Vagina (tissue), 2 donors: ENCODE results near the gene SIGLEC14.

Experiments used
- CTCF ChIP-seq, 3 experiments: fragments of 450-650 bp in 2 of 3; fragments of 200-600 bp in 1 of 3; sonication (generic) in 1 of 3; IDR thresholded peaks; one replicate each; pipeline ENCODE4 v1.5.1; 2017 to 2019; ENCODE audit warnings: antibody characterized with exemption in 3 of 3, mild to moderate bottlenecking in 2 of 3, moderate library complexity in 2 of 3
- POLR2A ChIP-seq, 2 donors: fragments of 450-650 bp; IDR thresholded peaks; one replicate each; pipeline ENCODE4 v1.6.1; 2017; ENCODE audit warnings: antibody characterized with exemption in 2 of 2, mild to moderate bottlenecking in 2 of 2, moderate library complexity in 2 of 2

GRCh38 chr19:51691074-51691583 lies 44.5 kb upstream of the SIGLEC14 start:
- TF ChIP-seq CTCF (IDR thresholded peaks at IDR 0.05) = no peak
- no peak for TF ChIP-seq POLR2A (IDR thresholded peaks at IDR 0.05)
